ENCODE results near the gene CASKIN2.
A peak's percentile ranks its signal among the peaks of the same experiment; 100 is the strongest.
"Not testable (repeated sequence)": the region's sequence is repeated elsewhere in the genome, so short reads cannot be mapped to it uniquely, and the experiment has no call there.

The CASKIN2 gene

DNA sequence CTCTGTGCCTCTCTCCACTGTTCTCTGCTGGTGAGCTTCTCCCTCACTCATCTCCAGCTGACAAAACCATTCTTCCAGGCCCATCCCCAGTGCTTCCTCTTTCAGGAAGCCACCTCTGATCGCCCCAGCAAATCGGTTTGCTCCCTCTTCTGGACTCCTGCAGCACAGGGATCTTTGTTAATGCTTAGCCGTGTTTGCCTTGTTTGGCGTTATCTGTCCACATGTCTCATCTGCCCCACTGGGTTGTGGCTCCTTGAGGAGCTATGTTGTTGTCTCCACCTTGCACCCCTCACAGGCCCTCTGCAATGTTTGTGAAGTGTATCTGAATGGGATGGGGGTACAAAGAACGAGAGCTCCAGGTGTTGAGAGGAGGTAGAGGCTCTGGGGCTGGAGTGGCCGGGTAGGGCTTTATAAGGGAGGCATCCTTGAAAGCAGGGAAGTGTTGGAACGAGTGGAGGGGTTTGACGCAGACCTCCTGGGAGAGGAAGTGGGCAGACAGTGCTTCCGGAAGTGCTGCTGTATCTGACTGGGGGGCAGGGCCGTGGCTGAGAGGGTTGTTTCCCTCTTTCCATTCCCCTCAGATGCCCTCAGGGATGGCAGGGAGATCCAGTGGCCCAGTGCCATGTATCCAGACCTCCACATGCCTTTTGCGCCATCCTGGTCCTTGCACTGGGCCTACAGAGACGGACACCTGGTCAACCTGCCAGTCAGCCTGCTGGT lies 27.8 kb downstream of the CASKIN2 start:
- peak in 1 of 2 experiments; percentile 9 for DNase-seq

DNA sequence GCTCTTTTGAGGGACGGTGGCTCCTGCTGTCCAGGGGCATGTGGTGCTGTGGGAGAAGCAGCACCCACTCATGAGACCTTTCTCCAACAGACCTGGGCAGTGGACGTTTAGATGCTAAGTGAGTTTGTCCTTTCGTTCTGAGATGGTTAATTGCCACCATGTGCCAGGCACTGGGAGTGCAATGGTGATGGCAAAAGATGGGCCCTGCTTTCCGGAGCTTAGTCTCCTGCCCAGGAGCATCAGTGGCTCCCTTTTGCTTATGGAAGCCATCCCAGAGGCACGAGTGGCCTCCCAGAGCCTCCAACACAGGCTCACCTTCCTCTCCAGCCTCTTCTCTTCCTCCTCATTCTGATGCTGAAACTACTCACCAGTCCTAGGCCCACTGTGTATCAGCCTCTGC lies 28.4 kb downstream of the CASKIN2 start:
- no peak for DNase-seq

DNA sequence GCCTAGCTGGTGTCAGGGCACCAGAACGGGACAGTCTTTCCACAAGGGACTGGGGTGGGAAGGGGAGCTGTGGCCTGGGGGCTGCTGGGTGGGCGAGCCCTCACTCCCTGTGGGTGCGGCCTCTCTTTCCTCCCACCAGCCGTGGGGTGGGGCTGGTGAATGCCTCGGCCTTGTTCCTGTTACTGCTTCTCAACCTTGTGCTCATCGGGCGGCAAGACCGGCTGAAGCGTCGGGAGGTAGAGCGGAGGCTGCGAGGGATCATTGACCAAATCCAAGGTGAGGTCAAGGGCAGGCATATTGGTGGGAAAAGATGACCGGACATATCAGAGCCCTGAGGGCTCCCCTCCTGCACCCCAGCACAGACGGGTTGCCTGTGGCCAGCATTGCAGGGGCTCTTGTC lies 29.2 kb downstream of the CASKIN2 start:
- DNase-seq: no peak

DNA sequence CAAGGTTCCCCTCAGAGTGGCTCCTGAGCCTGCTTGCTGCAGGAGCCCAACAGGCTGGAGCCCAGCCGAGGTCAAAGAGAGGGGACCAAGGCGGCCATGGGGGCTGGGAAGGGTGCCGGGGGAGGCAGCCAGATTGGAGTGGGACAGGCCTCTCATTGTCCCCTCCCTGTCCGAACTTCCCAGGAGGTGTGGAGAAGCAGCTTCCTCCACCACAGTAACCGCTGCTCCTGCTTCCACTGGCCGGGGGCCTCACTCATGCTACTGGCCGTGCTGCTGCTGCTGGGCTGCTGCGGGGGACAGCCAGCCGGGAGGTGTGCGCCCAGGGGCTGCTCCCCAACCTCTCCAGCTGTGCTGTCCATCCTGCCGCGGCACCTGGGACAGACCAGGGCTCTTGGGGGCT lies 29.6 kb downstream of the CASKIN2 start:
- DNase-seq: no peak

DNA sequence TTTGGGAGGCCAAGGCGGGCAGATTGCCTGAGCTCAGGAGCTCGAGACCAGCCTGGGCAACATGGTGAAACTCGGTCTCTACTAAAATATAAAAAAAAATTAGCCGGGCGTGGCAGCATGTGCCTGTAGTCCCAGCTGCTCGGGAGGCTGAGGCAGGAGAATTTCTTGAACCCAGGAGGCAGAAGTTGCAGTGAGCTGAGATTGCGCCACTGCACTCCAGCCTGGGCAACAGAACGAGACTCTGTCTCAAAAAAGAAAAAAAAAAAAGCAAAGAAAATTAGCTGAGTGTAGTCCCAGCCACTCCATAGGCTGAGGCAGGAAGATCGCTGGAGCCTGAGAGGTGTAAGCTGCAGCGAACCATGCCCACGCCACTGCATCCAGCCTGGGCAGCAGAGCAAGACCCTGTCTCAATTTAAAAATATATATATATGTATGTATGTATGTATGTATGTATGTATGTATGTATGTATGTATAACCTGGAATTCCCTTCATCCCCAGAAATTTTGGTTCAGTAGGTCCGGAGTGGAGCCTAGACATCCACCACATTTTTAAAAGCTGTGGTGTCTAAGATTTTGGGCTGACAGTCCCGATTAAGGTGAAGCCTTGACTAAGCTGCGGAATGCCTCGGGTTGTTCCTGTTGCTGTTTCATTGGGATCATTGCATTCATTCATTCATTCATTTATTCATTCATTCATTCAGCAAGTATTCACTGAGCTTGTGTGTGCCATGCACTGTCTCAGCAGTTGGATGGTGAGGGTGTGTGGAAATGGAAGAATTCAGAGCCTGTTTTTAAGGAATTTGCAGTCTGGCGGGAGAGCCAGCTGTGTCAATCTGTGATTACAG lies 33.0 kb downstream of the CASKIN2 start:
- DNase-seq: no peak

DNA sequence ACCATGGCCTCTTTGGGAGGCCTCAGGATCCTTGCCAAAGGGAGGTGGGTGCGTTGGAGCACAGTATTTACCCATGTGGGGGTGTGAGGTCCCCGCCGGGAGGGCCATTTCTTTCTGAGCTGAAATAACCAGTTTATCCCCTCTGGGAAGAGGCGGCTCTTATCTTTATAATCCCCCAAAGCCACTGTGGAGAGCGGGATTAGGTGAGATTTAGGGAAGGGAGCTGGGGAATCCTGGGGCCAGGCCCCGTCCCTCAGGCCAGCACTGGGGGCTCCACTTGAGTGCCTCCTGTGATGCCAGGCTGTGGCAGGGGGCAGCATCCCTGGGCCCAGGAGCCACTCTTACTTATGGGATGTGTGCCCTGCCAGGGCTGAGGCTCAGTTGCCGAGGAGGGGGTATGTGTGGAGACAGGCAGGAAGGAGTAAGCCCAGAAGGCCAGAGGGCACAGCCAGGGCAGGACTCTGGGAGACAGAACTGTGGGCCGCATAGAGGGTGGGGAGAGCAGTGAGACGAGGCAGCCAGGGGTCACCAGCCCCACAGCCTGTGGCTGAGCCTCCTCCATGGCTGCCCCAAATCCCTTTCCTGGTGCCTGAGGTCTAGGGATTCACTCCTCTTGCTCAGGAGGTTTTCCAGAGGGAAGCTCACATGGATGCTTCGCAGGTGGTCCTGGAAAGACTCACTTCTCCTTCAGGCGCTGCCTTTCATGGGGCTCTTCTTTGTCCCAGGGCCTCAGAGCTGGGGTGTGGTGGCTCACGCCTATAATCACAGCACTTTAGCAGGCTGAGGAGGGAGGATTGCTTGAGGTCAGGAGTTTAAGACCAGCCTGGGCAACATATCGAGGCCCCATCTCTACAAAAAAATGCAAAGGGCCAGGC lies 33.9 kb downstream of the CASKIN2 start:
- DNase-seq: no peak

DNA sequence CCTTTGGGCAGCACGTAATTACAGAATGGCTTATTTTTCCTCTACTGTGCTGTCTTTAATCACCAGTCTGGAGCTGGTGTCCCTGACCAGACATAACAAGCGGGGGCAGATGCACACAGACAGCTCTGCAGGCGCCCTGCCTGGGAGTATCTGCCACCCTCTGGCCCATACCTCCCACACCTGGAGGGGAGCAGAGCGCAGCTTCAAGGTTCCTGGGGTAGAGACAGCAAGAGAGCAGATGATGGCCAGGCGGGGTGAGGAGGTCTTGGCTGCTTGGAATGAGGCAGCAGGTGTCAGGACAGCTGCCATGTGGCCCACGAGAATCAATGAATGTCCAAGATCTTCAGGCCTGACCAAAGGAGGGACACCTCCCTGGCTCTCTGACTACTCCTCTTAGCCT lies 35.1 kb downstream of the CASKIN2 start:
- no peak for DNase-seq

DNA sequence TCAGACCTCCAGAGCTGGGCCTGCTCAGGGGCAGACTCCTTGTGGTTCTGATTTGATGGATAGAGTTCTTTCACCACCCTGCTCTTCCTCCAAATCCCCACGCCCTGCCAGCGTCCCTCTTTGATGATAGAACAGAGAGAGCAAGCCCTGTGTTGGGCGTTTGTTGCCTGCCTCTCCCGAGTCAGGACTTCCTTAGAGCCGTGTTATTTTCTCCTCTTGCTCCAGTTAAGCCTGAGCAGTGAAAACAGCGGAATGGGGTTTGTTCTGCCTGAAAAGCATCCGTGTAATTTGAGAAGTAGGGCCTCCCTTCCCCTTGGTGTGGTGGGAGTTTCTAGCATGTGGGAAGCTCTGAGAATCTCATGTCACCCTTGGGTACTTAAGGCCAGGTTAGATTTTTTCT lies 36.8 kb downstream of the CASKIN2 start:
- DNase-seq: no peak

DNA sequence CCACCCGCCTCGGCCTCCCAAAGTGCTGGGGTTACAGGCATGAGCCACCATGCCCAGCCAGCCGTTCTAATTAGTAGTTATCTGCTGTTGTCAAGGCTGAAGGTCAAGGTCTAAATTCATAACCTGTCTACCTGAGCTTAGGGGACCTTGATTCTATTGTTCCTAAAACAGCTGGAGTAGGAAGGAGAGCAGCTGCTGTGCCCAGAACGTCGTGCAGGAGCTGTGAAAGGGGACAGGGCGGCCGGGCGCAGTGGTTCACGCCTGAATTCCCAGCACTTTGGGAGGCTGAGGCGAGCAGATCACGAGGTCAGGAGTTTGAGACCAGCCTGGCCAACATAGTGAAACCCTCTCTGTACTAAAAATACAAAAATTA lies 37.9 kb downstream of the CASKIN2 start:
- DNase-seq: not testable (repeated sequence)

DNA sequence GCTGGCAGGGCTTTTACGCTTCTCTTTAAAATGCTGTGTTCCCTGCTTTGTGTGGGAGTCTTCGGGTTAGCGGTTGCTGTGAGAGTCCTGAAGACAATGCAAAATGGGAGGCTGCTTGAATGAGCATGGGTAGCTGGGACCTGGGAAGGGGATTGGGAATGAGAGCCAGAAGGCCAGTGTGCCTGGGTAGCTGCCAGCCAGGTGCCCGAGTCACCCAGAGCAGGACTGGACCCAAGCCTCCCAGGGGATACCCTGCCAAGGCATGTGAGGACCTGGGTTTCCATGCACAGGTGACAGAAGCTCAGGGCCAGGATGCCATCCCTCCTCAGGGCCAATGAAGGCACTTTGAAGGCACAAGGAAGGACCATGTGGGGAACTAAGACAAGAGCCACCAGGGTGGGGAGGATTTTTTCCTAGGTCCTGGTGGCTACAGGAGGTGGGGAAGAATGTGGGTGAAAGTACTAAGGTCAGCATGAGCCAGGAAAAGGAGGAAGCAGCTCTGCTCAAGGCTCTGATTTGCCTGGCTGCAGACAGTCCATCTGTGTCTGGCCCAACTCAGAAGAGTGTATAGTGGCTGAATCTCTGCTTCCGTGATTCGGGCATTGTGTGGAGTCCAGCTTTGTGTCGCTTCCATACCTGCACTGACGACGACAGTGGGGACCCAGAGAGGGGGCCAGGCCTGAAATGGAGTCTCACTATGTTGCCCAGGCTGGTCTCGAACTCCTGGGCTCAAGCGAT lies 38.4 kb downstream of the CASKIN2 start:
- no peak for DNase-seq

DNA sequence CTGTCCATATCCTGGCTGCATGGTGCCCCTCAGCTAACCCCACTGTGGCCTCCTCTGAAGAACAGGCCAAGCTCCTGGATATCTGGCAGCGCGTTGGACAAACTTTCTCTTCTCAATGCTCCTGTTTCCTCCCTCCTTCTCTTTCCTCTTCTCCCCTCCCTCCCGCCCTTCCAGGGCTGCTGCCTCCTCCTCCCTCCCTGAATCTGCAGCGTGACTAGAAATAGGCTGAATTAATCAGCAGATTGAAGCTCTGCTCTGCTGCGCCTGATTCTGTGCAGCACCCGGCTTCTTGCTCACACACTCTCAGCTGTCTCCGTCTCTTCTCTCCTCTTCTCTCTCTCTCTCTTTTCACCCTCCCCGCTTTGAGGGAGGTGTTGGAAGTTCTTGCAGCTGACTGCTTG lies 39.1 kb downstream of the CASKIN2 start:
- DNase-seq: no peak

DNA sequence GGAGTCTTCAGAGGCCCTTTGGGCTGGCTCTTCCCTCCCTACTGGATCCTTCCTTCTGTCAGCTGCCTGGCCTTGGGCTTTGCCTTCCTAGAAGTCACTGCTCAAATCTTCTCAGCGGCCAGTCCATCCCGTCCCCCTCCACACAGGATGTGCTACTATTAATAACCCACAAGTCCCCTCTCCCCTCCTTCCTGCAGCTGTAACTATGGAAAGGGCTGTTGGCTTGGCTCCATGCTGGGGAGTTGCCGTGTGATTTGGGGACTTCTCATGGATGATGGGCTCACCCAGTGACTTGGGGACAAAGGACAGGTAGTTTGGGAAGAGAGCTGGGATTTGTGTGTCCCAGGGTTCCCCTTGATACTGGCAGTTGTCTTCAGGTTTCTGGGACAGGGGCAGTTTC lies 39.5 kb downstream of the CASKIN2 start:
- DNase-seq: no peak

DNA sequence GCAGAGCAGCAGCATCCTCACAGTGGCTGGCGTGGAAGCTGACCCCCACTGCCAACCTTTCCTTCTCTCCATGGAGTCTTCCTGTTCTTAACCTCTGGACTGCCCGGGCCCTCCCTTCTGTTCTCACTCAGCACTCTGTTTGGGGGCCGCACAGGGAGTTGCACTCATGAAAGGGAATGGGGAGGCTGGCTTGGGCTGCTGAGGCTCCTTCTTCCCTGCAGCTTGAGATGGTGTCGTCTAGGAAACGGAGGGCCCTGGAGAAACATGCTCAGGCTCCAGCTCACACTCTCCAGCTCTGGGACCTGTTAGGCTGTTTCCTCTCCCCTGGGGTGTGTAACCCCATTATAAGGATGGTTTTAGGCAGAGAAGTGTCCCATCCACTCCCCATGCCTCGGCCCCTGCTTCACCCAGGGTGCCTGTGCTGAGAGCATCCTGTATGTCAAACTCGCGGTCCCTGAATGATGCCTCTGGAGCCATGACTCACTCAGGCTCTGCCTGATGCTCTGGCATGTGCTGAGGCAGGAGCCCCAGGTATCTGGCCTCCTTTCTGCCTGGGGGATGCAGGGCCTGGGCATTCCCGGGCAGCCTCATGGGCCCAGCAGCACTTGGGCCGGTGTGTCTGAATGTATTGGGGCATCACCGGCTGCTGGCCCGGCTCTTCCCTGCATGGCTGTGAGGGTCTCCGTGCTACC lies 40.0 kb downstream of the CASKIN2 start:
- DNase-seq: no peak

DNA sequence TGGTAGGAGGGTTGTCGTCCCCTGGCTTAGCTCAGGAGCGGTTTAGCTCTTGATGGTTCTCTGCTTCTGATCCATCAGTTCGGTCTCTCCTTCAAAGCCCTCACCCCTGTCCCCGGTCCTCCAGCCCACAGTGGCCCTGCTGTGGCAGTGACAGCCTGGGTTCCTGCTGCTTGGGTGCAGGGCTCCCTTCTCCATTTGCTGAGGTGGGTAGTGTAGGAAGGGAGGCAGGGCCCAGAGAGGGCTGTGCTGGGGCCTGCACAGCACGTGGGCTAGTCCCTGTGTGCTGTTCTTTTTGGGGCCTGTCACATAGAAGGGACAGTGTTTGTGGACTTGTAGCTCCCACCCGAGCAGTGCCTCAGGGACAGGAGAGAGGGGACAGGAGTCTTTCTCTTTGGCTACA lies 40.6 kb downstream of the CASKIN2 start:
- DNase-seq: no peak

DNA sequence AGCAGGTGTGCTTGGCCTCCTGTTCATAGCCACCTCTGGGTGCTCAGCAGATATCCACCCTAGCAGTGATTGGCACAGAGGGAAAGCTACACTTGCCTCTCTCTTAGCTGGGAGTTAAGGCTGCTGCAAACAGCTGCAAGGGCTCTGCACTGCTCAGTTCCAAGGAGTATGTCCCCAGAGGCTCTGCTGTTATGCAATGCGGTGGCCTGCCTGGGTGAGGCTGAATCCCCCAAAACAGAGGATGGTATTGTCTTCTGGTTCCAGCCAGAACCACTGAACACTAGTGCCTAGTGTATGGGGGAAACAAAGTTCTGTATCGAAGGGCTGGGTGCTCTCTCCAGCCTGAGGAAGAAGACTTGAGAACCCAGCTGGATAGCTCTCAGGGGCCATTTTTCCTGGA lies 42.1 kb downstream of the CASKIN2 start:
- DNase-seq: no peak

DNA sequence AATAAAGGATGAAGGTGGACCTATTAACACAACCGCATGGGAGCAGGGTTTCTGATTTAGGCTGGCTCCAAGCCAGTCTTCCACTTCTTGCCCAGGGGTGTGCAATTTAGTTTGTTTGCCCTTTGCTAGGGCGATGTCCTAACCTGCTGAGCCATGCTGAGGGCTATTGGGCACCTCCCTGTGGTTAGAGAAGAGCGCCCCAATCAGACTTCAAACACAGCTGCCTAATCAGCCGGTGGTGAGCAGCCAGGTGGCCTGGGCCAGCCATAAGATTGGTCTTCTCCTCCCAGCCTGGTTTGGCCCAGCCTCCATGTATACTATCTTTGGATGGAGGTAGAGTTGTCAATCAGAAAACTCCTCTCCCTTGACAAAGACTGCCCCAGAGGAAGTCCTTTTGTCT lies 43.2 kb downstream of the CASKIN2 start:
- no peak for DNase-seq

DNA sequence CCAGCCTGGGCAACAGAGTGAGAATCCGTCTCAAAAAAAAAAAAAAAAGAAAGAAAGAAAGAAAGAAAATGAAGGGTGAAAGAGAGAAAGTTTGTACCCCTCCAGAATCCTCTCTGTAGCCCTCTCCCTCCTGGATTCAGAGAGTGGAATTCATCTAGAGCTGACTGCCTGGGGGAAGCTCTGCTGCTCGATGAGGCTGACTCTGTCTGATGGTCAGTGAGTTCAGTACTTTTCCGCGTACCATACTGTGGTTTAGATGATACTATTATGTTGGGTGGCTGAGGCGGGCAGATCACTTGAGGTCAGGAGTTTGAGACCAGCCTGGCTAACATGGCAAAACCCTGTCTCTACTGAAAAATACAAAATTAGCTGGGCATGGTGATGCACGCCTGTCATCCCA lies 44.1 kb downstream of the CASKIN2 start:
- no peak for DNase-seq

DNA sequence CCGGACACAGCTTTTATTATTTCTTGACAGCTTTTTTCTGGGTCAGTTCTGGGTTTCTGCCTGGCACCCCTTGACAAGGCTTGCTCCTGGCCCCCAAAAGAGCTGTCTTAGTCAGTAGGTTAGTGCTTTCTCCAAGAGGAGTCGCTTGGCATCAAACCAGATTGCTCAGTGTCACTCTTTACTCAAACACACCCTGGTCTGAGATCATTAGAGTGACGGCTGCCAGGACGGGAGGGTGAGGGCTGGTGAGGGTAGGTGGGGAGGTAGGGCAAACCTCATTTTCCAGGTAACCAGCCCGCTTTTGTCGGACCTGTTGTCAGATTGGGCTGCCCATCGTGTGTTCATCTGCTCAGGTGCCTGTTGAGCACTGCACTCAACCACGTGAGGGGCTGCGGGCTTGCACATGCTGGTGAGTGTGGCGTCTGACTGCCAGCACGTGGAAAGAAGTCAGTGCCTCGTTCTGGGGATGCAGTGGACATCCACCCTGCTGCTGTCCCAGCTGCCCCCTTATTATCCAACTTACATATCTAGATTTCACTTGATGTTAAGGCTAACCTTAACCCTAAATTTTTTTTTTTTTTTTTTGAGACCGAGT lies 46.5 kb downstream of the CASKIN2 start:
- no peak for DNase-seq

DNA sequence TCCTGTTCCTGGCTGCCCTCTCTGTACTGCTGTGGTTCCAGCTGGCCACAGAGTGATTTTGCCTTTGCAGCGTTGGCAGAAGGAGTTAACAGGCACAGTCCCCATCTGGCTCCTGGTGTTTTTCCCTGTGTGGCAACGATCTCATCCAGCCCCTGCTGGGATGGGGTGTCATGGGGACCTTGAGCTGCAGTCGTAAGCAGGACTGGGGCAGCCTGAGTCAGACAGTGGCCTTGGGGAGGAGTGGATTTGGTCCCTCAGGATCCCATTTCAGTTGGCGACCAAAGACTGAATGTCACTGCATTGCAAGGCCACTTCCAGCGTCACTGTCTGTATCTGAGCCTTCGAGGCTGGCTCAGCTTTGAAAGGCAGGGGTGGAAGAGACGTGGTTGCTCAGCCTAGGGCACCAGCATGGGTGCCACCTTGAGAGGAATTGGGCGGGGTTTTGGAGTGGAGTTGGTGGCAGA lies 47.0 kb downstream of the CASKIN2 start:
- DNase-seq: no peak

DNA sequence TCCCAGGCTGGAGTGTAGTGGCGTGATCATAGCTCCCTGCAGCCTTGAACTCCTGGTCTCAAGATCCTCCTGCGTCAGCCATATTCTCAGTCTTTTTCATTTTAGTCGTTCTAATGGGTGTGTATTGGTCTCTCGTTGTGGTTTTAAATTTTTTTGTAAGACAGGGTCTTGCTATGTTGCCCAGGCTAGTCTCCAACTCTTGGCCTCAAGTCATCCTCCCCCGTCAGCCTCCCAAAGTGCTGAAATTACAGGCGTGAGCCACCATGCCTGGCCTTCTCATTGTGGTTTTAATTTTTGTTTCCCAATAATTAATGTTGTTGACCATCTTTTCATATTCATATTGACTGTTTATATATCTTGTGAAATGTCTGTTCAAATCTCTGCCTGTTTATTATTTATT lies 50.3 kb downstream of the CASKIN2 start:
- no peak for DNase-seq

DNA sequence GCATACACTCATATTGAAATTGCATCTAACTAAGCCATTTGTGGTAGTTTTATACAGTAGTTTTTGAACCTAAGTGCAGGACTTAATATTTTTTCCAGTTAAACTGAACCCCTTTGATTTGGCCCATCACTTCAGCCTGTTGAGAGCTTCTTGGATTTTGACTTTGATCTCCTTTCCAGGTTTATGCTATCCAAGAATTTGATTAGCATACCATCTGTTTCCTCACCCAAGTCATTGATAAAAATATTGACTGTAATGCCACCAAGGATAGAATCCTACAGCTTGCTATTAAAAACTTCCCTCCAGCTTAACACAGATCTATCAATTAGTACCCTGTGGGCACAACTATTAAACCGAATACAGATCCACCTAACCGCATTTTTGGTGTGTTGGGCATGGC lies 51.7 kb downstream of the CASKIN2 start:
- DNase-seq: no peak

DNA sequence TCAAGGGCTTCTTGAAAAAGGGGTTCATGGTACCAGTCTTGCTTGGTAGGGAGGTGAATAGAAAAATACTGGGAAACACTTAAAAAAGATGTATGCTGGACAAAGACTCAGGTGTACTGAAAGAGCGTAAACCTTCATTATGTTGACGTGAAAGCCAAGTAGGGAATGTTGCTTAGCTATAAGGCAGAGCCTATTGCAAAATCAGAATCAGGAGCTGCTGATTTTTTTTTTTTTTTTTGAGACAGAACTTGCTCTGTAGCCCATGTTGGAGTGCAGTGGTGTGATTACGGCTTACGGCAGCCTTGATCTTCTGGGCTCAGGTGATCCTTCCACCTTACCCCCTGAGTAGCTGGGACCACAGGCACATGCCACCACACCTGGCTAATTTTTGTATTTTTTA lies 55.0 kb downstream of the CASKIN2 start:
- DNase-seq: no peak
